HG02798 (cell line): ENCODE data around the gene AP1S1.
"Not testable (repeated sequence)": the region's sequence is repeated elsewhere in the genome, so short reads cannot be mapped to it uniquely, and the experiment has no call there.

Experiments used
- ATAC-seq: cut with Tn5 transposase; IDR thresholded peaks from one replicate; pipeline ENCODE4 v1.9.1; 2021; ENCODE audit warnings: mild to moderate bottlenecking; ENCODE audit not compliant: unreplicated experiment, poor library complexity

Gene AP1S1

DNA sequence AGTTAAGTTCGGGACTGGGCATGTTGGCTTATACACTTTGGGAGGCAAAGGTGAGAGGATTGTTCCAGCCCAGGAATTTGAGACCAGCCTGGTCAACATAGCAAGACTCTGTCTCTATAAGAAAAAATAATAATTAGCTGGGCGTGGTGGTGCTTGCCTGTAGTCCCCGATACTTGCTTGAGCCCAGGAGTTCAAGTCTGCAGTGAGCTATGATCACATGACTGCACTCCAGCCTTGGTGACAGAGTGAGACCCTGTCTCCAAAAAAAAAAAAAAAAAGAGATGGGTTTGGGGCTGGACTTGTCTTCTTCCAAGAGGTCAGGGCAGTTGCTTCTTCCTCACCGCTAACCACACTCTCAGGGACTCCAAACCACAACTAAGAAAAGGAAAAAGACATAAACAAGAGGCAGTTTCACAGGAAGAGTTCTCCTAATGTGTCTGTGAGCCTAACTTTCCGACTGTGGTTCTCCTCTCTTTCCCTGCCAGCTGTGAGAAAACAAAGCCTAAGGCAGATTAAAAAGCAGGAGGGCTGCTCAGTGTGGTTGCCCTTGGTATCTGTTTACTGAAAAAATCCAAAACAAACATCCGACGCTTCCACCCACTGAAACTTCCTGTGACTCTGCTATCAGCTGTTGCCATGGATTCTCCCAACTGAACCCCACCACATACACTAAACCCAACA lies 29.8 kb upstream of the AP1S1 start:
- ATAC-seq, result no peak

- ATAC-seq, result peak; percentile 38
Observed at GRCh38 chr7:101125989-101126650, 28.2 kb upstream of the AP1S1 start.

DNA sequence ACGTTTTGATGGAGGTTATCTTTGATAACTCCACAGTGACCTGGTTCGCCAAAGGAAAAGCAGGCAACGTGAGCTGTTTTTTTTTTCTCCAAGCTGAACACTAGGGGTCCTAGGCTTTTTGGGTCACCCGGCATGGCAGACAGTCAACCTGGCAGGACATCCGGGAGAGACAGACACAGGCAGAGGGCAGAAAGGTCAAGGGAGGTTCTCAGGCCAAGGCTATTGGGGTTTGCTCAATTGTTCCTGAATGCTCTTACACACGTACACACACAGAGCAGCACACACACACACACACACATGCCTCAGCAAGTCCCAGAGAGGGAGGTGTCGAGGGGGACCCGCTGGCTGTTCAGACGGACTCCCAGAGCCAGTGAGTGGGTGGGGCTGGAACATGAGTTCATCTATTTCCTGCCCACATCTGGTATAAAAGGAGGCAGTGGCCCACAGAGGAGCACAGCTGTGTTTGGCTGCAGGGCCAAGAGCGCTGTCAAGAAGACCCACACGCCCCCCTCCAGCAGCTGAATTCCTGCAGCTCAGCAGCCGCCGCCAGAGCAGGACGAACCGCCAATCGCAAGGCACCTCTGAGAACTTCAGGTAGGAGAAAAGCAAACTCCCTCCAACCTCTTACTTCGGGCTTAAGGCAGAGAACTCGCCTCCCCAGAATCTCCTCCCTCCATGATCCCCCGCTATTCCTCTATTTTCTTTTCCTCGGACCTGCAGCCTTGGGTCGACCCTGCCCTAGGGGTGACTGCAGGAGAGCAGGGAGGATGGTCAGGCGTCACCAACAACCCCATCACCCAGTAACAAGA lies 27.4 kb upstream of the AP1S1 start, which contains the start of gene SERPINE1:
SERPINE1 (plus strand) TSS at position 454 of the 809 bp plus-strand sequence. CDS start 1,290 bp downstream, outside the sequence.
- peak; percentile 45 for ATAC-seq

- no peak for ATAC-seq
Observed at GRCh38 chr7:101127460-101128039, 26.7 kb upstream of the AP1S1 start.

- no peak for ATAC-seq
Observed at GRCh38 chr7:101128040-101128834, 26.0 kb upstream of the AP1S1 start.

DNA sequence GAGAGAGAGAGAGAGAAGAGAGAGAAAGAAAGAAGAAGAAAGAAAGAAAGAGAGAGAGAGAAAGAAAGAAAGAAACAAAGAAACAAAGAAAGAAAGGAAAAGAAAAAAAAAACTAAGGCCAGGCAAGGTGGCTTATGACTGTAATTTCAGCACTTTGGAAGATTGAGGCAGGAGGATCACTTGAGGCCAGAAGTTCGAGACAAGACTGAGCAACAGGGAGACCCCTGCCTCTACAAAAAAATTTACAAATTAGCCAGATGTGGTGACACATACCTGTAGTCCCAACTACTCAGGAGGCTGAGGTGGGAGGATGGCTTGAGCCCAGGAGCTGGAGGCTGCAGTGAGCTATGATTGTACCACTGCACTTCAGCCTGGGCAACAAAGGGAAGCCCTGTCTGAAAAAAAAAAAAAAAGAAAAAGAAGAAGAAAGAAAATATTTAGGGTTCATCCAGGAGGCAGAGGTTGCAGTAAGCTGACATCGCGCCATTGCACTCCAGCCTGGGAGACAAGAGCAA lies 24.6 kb upstream of the AP1S1 start:
- ATAC-seq, result no peak

DNA sequence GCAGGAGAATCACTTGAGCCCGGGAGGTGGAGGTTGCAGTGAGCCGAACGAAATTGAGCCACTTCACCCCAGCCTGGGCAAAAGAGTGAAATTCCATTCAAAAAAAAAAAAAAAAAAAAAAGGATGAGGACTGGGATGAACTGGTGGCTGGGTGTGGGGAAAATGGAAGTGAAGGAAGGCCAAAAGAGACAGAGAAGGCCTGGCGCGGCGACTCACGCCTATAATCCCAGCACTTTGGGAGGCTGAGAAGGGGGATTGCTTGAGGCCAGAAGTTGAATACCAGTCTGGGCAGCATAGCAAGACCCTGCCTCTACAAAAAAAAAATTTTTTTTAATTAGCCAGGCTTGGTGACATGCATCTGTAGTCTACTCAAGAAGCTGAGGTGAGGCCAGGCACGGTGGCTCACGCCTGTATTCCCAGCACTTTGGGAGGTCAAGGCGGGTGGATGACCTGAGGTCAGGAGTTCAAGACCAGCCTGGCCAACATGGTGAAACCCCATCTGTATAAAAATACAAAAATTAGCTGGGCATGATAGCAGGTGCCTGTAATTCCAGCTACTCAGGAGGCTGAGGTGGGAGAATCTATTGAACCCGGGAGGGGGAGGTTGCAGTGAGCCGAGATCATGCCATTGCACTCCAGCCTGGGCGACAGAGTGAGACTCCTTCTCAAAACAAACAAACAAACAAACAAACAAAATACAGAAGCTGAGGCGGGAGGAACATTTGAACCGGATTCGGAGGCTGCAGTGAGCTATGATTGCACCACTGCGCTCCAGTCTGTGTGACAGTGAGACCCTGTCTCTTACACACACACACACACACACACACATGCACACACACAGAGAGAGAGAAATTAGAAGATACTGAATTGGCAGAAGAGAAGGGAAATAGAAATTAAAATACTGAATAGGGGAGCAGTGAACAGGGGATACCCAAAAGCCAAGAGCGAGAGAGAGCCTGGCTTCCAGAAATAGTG lies 21.4 kb upstream of the AP1S1 start:
- not testable (repeated sequence) for ATAC-seq

GRCh38 chr7:101133621-101134398 lies 20.5 kb upstream of the AP1S1 start:
- no peak for ATAC-seq

DNA sequence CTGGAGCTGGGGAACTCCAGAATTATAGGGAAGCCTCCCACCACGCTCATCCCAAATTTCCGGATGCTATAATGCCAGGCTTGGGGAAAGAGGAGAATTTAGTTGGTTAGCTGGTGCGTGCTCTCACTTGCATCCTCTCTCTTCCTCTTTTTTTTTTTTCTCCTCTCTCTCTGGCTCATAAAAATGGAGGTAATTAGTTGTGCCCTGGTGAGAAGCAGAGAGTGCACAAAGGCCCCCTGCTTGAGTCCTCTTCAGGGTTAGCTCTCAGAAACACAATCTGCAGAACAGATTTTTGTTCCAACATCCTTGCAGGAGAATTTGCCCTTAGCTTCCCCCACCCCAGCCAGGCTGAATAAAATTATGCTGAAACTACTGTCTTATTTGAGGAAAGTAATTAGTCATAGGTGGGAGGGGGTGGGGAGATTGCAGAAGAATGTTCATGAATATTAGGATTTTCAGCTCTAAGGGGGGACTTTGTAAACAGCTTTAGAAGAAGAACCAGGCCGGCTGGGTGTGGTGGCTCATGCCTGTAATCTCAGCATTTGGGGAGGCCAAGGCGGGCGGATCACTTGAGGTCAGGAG lies 19.8 kb upstream of the AP1S1 start:
- no peak for ATAC-seq

DNA sequence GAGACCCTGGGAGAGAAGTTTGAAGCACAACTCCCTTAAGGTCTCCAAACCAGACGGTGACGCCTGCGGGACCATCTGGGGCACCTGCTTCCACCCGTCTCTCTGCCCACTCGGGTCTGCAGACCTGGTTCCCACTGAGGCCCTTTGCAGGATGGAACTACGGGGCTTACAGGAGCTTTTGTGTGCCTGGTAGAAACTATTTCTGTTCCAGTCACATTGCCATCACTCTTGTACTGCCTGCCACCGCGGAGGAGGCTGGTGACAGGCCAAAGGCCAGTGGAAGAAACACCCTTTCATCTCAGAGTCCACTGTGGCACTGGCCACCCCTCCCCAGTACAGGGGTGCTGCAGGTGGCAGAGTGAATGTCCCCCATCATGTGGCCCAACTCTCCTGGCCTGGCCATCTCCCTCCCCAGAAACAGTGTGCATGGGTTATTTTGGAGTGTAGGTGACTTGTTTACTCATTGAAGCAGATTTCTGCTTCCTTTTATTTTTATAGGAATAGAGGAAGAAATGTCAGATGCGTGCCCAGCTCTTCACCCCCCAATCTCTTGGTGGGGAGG lies 16.5 kb upstream of the AP1S1 start:
- no peak for ATAC-seq

DNA sequence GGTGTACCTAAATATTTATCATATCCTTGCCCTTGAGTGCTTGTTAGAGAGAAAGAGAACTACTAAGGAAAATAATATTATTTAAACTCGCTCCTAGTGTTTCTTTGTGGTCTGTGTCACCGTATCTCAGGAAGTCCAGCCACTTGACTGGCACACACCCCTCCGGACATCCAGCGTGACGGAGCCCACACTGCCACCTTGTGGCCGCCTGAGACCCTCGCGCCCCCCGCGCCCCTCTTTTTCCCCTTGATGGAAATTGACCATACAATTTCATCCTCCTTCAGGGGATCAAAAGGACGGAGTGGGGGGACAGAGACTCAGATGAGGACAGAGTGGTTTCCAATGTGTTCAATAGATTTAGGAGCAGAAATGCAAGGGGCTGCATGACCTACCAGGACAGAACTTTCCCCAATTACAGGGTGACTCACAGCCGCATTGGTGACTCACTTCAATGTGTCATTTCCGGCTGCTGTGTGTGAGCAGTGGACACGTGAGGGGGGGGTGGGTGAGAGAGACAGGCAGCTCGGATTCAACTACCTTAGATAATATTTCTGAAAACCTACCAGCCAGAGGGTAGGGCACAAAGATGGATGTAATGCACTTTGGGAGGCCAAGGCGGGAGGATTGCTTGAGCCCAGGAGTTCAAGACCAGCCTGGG lies 15.9 kb upstream of the AP1S1 start:
- peak; percentile 72 for ATAC-seq

GRCh38 chr7:101140339-101140699 lies 14.0 kb upstream of the AP1S1 start:
- ATAC-seq, result no peak

DNA sequence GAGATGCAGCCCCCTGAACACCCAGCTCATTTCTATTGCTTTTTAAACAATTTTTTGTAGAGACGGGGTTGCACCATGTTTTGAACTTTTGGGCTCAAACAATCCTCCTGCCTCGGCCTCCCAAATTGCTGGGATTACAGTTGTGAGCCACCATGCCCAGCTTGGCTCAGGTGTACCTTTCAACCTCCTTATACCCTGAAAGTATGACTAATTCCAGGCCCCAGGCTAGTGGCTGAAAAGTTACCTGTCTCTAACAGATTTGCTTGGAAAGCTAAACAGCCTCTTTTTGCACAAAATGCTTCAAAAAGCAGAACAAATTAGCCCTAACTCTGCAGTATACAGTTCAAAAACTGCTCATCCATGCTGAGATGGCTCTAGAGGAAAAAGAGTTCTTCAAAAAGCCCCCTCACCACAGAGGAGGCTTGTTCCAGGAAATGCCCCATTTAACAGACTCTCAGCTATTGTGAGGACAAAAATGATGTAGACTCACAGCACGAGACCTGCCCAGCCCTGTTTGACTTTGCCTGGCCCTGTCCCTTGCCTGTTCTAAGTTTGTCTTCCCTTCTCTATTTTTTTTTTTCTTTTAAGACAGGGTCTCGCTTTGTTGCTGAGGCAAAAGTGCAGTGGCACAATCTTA lies 13.4 kb upstream of the AP1S1 start:
- ATAC-seq, result no peak

DNA sequence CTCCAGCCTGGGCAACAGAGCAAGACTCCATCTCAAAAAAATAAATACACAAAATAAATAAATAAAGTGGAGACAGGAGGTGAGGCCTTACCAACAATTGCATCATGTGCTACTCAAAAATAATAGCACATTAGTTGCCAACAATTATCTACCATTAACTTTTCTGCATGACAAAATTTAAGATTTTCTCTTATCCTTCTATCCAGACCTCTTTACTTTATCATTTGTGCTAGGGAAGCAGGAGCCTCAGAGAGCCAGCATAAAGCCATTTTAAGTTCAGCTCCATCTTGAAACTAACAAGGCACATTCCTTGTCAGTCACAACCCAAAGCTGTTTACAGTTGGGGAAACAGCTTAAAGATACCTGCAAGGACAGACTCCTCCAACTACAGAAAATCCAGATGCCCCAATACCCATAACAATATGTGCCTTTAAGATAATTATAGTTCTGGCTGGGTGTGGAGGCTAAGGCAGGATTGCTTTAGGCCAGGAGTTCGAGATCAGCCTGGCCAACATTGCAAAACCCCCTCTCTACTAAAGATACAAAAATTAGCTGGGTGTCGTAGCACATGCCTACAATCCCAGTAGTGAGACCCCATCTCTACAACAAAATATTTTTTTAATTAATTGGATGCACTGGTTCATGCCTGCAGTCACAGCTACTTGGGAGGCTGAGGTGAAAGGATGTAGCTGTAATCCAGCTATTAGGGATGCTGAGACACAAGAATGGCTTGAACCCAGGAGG lies 2.2 kb upstream of the AP1S1 start:
- ATAC-seq, result no peak

- ATAC-seq, result peak; percentile 17
Observed at GRCh38 chr7:101154693-101155102, 422 bp downstream of the AP1S1 start.

GRCh38 chr7:101155303-101155702 lies 1.0 kb downstream of the AP1S1 start:
- ATAC-seq, result no peak
